Upper lobe of left lung (tissue), 4 donors: ENCODE results near the gene LENG9.

Source experiments
- POLR2A ChIP-seq, 4 donors: fragments of 450-650 bp; IDR thresholded peaks; one replicate each; pipeline ENCODE4 v1.5.1; 2016 to 2017; ENCODE audit warnings: antibody characterized with exemption in 4 of 4, mild to moderate bottlenecking in 2 of 4
- TF ChIP-seq, protein P1 (sequence below), 6 experiments: fragments of 450-650 bp in 4 of 6; fragments of 200-600 bp in 2 of 6; sonication (generic) in 2 of 6; IDR thresholded peaks; one replicate each; pipeline ENCODE4 v1.5.1; 2016 to 2019; ENCODE audit warnings: antibody characterized with exemption in 6 of 6

DNA sequence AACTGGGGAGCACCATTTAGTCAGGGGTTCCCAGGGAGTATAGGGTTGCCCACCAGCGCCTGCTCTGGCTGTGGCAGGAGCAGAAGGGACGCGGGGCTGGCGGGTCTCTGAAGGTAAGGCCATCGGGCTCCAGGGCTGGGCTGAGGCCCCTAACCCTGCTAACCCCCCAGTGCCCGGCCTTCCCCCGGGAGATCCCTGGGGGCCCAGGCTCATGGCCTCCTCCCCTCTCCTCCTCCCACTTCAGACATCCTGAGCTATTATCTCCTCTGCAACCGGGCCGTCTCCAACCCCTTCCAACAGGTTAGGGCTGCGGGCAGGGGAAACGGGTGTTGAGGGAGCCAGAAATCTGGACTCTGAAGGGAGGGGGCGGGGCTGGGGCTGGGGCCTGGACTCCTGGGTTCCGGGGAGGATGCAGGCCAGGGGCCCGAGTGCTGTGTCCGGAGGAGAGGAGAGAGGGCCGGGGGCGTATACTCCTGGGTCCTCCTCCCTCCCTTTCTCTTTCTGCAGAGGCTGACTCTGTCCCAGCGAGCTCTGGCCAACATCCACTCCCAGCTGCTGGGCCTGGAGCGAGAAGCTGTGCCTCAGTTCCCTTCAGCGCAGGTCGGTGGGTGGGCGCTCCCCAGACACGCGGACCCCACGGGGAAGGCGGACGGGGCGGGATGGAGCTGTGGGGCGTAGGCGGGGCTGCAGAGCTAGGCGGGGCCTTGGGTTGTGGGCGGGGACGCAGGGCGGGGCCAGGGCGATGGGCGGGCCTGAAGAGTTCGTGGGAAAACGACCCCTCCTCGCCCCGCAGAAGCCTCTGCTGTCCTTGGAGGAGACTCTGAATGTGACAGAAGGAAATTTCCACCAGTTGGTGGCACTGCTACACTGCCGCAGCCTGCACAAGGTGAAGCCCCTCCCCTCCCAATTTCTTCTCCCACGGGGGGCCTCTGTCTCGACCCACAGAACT lies 33.0 kb downstream of the LENG9 start:
- TF ChIP-seq, protein P1, sequence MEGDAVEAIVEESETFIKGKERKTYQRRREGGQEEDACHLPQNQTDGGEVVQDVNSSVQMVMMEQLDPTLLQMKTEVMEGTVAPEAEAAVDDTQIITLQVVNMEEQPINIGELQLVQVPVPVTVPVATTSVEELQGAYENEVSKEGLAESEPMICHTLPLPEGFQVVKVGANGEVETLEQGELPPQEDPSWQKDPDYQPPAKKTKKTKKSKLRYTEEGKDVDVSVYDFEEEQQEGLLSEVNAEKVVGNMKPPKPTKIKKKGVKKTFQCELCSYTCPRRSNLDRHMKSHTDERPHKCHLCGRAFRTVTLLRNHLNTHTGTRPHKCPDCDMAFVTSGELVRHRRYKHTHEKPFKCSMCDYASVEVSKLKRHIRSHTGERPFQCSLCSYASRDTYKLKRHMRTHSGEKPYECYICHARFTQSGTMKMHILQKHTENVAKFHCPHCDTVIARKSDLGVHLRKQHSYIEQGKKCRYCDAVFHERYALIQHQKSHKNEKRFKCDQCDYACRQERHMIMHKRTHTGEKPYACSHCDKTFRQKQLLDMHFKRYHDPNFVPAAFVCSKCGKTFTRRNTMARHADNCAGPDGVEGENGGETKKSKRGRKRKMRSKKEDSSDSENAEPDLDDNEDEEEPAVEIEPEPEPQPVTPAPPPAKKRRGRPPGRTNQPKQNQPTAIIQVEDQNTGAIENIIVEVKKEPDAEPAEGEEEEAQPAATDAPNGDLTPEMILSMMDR (IDR thresholded peaks at IDR 0.05) = no peak
- no peak for TF ChIP-seq POLR2A (IDR thresholded peaks at IDR 0.05)
